Thyroid gland (tissue), 4 donors: ENCODE results near the gene EMILIN1. TPM values are rescaled to one million over a fixed set of nuclear protein-coding genes. Genes with fewer than 3 reads are reported as not detected.
A peak's percentile ranks its signal among the peaks of the same experiment; 100 is the strongest.

Experiments used
- DNase-seq, 2 donors: peaks; one replicate each; pipeline ENCODE4 v3.0.0-alpha.2; 2019
- H3K27ac ChIP-seq, 3 donors: fragments of 200-600 bp; sonication (generic); 1 replicate in 2 of 3; 2 replicates in 1 of 3; pipeline ENCODE4 v1.5.1; 2016 to 2019; ENCODE audit warnings: mild to moderate bottlenecking in 1 of 3, moderate library complexity in 1 of 3
- H3K27me3 ChIP-seq: fragments of 200-600 bp; sonication (generic); one replicate; pipeline ENCODE4 v1.5.1; 2019
- H3K36me3 ChIP-seq, 2 donors: fragments of 200-600 bp; sonication (generic); one replicate each; pipeline ENCODE4 v1.5.1; 2016 to 2019
- H3K4me1 ChIP-seq, 2 donors: fragments of 200-600 bp; sonication (generic); one replicate each; pipeline ENCODE4 v1.5.1; 2017 to 2019
- H3K4me3 ChIP-seq, 3 donors: fragments of 200-600 bp; sonication (generic); replicated peaks in 1 of 3; 1 replicate in 2 of 3; 2 replicates in 1 of 3; pipeline ENCODE4 v1.5.1; 2016; ENCODE audit warnings: mild to moderate bottlenecking in 1 of 3
- H3K9me3 ChIP-seq: fragments of 200-600 bp; sonication (generic); one replicate; pipeline ENCODE4 v1.5.1; 2017
- CTCF ChIP-seq, 6 experiments: fragments of 200-600 bp in 3 of 6; fragments of 450-650 bp in 3 of 6; sonication (generic) in 3 of 6; IDR thresholded peaks; one replicate each; pipeline ENCODE4 v1.5.1; 2016 to 2019; ENCODE audit warnings: antibody characterized with exemption in 6 of 6, mild to moderate bottlenecking in 2 of 6, inconsistent platforms in 1 of 6, moderate library complexity in 1 of 6
- POLR2A ChIP-seq, 2 donors: fragments of 450-650 bp; IDR thresholded peaks; one replicate each; pipeline ENCODE4 v1.6.1; 2017; ENCODE audit warnings: antibody characterized with exemption in 2 of 2, mild to moderate bottlenecking in 2 of 2, moderate library complexity in 1 of 2
- WGBS, 2 donors: methylation state at CpG; one replicate each; pipeline ENCODE4 v1.1.5; 2017; 5-methylcytosine and 5-hydroxymethylcytosine counted together
- intact Hi-C: fragments of 100-400 bp; cut with DNase I; formaldehyde crosslinking; loops from one replicate; pipeline ENCODE4 v1.15.1; 2023
- total RNA-seq, 4 donors: library from RNA; depleted of rRNA; stranded (reverse); fragments of >200 nt; gene quantifications; one replicate each; pipeline ENCODE4 v1.2.3, GENCODE V29; 2016

EMILIN1 gene
- total RNA-seq = 10 to 100 TPM; 18.6 to 45.4 (median 29.3) TPM

GRCh38 chr2:27078267-27079194 is at the start of gene EMILIN1:
Gene EMILIN1 (plus strand): TSS chr2:27078615. CDS start chr2:27079066, 451 bp downstream.
- Histone ChIP-seq H3K9me3 (no peaks in the 10 kb centered on the region), H3K4me3 (peak within 1 kb of the TSS in 1 of 3 donors; percentile 30), H3K27ac (peak within 1 kb of the TSS; percentile 60 to 67 (median 63)), H3K27me3 (no peaks in the 10 kb centered on the region), H3K4me1 (peaks cover 10 to 24% of the 10 kb centered on the region in 2 donors), H3K36me3 (no peaks in the 10 kb centered on the region)
- intact Hi-C loops = no loop called here
- no peak for TF ChIP-seq CTCF (IDR thresholded peaks at IDR 0.05)
- TF ChIP-seq POLR2A (IDR thresholded peaks at IDR 0.05) = peak in 1 of 2 donors; percentile 16
- WGBS, 2 donors = 30 to 36% methylated on average over 30 to 33 of the region's 41 CpGs
- peak; percentile 43 to 45 for DNase-seq

GRCh38 chr2:27029051-27029450 is 49.4 kb upstream of the EMILIN1 start:
- H3K27me3 ChIP-seq = no peaks in the 10 kb centered on the region
- H3K4me3 ChIP-seq = no peak overlapping the region
- TF ChIP-seq POLR2A (IDR thresholded peaks at IDR 0.05) (no peak), CTCF (IDR thresholded peaks at IDR 0.05) (no peak)
- no peak overlapping the region for H3K27ac ChIP-seq
- no peak for DNase-seq
- peaks cover 7 to 10% of the 10 kb centered on the region in 2 donors for H3K4me1 ChIP-seq
- H3K9me3 ChIP-seq = no peaks in the 10 kb centered on the region
- peaks cover 18 to 22% of the 10 kb centered on the region in 2 donors for H3K36me3 ChIP-seq
- intact Hi-C loops = no loop called here
- WGBS, 2 donors = 81 to 89% methylated on average over 2 of the region's 2 CpGs

GRCh38 chr2:27032495-27033252 is 45.7 kb upstream of the EMILIN1 start, which contains the start of gene TMEM214:
Gene TMEM214 (plus strand): TSS chr2:27032965. CDS start chr2:27033016, 51 bp downstream.
- peak within 1 kb of the TSS; percentile 66 to 80 (median 79) for H3K27ac ChIP-seq
- TF ChIP-seq POLR2A (IDR thresholded peaks at IDR 0.05) (peak in 1 of 2 donors; percentile 80), CTCF (IDR thresholded peaks at IDR 0.05) (peak in 1 of 6 experiments; percentile 11)
- H3K9me3 ChIP-seq = no peaks in the 10 kb centered on the region
- 1 to 3% methylated on average over 23 to 34 of the region's 76 CpGs for WGBS, 2 donors
- DNase-seq = peak; percentile 87 to 89
- H3K36me3 ChIP-seq = peaks cover 28 to 29% of the 10 kb centered on the region in 2 donors
- peak within 1 kb of the TSS; percentile 80 to 98 (median 87) for H3K4me3 ChIP-seq
- H3K4me1 ChIP-seq = peaks cover 14 to 21% of the 10 kb centered on the region in 2 donors
- H3K27me3 ChIP-seq = no peaks in the 10 kb centered on the region
- intact Hi-C loops = loop anchor here (5.0 kb wide), 1 partner anchor 40 kb away; the partner anchor contains the start of gene OST4

GRCh38 chr2:27033253-27033852 is 45.1 kb upstream of the EMILIN1 start:
- 12 to 18% methylated on average over 8 to 11 of the region's 11 CpGs for WGBS, 2 donors
- TF ChIP-seq POLR2A (IDR thresholded peaks at IDR 0.05) (no peak), CTCF (IDR thresholded peaks at IDR 0.05) (no peak)
- no peaks in the 10 kb centered on the region for H3K9me3 ChIP-seq
- peaks cover 14 to 21% of the 10 kb centered on the region in 2 donors for H3K4me1 ChIP-seq
- no peak for DNase-seq
- no peaks in the 10 kb centered on the region for H3K27me3 ChIP-seq
- peak overlapping the region; percentile 80 to 98 (median 87) for H3K4me3 ChIP-seq
- H3K36me3 ChIP-seq = peaks cover 34 to 35% of the 10 kb centered on the region in 2 donors
- intact Hi-C loops = loop anchor here (5.0 kb wide), 1 partner anchor 39 kb away; the partner anchor contains the start of gene OST4
- H3K27ac ChIP-seq = peak overlapping the region; percentile 66 to 80 (median 79)
